NCI-H1417 (cell line): ENCODE results near the gene STK10.

Experiments used
- DNase-seq, 3 experiments: peaks; one replicate each; lab custom pipeline; 2025; lab: John Stamatoyannopoulos, UW

STK10 gene

DNA sequence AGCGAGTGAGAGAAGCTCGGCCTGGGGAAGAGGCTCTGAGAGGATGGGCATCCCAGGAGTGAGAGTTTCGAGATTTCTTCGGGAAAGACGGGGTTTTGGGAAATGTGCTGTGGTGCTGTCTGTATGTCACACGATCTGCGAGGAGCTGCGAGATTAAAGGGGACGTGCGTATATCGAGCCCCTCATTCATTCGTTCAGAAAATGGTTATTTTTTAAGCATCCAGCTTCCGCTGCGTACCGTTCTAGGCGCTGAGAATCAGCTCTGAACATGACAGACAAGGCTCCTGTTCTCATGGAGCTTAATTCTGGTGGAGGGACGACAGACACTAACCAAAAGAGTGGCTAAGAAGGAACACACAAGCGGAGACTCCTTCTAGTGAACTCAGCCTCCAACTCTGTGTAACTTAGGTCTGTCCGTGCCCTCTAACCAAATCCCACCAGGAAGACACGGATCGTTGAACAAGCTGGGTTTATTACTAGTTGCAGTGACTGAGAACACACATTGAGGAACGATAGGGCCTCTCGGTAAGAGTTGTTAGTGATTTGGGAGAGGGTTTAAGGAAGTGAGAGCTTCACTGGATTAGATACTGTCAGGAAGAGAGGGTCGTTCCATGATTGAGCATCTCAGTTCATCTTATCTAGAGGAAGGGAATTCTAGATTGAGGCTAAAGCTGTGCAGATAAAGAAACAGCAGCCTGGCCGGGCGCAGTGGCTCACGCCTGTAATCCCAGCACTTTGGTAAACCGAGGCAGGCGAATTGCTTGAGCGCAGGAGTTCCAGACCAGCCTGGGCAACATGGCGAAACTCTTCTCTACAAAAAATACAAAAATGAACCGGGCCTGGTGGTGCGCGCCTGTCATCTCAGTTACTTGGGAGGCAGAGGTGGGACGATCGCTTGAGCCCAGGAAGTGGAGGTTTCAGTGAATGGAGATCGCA, 180.6 kb downstream of the STK10 start:
- DNase-seq: peak in 1 of 3 experiments; percentile 21

- DNase-seq: peak; percentile 94 to 95 (median 94)
Measured at GRCh38 chr5:172006321-172007174, 181.5 kb downstream of the STK10 start, which contains the start of gene FBXW11. FBXW11 (minus strand) TSS chr5:172006638; CDS start chr5:172006502, 136 bp downstream.

- DNase-seq: peak; percentile 45 to 60 (median 57)
Measured at GRCh38 chr5:172005708-172006320, 182.2 kb downstream of the STK10 start.

DNA sequence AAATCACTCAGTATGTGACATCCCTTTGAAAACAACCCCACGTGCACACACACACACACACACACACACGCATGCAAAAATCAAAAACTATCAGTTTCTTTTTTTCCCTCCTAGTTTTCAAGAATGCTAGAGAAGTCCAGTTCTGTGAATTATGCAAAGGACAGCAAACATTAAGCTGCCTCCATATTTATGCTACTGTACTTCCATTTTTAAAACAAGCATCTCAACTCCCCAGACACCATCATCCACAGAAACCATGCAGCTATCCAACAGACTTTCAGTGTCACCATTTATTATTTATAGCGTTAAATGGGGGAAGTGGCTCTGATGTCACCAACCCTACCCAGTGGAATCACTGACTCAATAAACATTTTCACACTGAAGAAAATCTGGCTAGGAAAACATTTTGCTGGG, 183.2 kb downstream of the STK10 start:
- DNase-seq: no peak

DNA sequence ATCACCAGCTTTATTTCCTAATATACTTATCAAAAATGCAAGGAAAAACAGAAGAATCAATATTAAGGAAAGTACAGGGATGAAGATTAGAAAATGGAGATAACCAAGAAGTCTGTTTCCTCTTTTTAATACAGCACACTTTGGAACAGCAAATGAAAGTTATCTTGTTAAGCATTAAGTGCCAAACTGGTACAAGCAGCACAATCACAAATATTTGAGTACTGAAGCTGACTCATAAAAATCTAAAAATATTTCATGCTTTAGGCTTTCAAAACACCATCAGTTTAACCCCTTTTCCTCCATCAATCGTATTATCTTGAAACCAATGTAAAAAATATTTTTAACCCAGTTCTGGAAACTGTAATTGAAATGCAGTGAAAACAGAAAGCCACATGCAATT, 184.3 kb downstream of the STK10 start:
- DNase-seq: no peak

- no peak for DNase-seq
Measured at GRCh38 chr5:172002840-172003512, 185.0 kb downstream of the STK10 start.

- DNase-seq: no peak
Measured at GRCh38 chr5:172002310-172002709, 185.7 kb downstream of the STK10 start.

DNA sequence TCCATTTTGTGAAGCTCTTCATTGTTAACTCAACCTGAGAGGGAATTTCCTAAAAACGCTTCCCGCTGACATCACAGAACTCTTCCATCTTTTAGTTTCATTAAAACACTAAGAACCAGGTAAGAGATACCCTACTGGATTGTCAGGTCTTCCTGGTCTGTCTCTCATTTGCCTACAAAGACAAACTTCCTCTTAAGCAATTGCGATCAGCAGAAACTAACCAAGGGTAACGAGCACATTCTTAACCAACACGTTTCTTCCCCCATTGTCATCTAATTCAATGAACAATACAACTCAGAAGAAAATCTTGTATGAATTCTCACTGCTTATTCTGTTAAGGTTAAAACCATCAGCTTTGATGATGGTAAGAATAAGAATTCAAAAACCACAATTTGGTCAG, 188.1 kb downstream of the STK10 start:
- DNase-seq: peak in 1 of 3 experiments; percentile 10

GRCh38 chr5:171999100-171999499, 188.9 kb downstream of the STK10 start:
- no peak for DNase-seq

DNA sequence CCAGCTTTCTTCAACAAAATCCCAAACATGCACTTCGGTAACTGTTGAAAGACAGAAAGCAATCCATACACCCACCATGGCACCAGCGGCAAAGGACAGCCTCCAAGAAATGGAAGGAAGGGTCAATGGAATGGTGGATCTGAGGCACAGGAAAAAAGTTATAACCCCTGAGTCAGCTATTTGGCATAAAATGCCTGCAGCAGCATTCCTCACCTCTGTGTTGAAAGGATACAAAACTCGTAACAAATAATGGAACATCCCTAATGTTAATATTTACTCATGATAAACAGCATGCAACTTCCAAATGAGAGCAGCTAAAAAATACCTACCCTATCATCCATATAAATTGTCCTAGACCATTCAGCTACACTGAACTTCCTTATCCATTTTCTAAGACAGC, 191.0 kb downstream of the STK10 start:
- no peak for DNase-seq

DNA sequence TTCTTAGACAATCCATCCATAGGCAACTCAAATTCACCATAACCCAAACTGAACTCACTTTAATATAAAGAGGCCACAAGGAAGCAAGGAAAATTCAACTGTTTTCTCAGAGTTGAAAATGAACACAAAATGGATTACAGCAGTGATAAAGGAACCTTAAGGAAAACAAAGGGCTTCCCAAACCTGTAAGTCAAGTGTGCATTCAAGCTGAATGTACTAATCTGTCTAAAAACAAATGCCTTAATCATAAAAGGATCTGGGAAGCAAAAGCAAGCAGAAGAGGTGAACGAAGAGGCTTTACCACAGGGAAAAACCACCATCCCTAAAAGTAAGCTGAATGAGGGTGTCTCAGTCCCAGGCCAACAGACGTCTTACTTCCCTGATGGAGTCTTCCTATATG, 195.2 kb downstream of the STK10 start:
- no peak for DNase-seq

DNA sequence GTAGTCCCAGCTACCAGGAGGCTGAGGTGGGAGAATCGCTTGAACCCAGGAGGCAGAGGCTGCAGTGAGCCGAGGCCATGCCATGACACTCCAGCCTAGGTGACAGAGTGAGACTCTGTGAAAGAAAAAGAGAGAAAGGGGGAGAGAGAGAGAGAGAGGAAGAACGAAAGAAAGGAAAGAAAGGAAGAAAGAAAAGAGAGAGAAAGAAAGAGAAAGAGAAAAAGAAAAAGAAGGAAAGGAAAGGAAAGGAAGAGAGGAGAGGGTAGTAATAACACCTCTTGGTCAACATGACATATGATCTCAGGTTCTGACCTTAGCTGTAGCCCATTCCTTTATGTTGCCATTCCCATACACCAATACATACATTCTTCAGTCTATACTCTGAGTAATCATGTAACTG, 195.7 kb downstream of the STK10 start:
- no peak for DNase-seq
